Keratinocyte (primary cell): ENCODE measurements around the gene FRMD4B. TPM values are rescaled to one million over a fixed set of nuclear protein-coding genes. Genes with fewer than 3 reads are reported as not detected.

Experiments used
- DNase-seq: peaks from one replicate; pipeline ENCODE4 v3.0.0-alpha.2; 2011; ENCODE audit warnings: low read depth, missing footprints, low spot score
- FAIRE-seq: peaks from 2 replicates; lab custom pipeline; 2011; peaks lifted over from hg19 to GRCh38; lab: Jason Lieb, UNC
- H2AFZ ChIP-seq: 2 replicates; pipeline ENCODE4 v1.6.0; 2012; ENCODE audit warnings: low read length, control low read depth, inconsistent platforms; ENCODE audit not compliant: control insufficient read depth
- H3K27ac ChIP-seq: 2 replicates; pipeline ENCODE4 v1.5.1; 2011; ENCODE audit warnings: low read length; ENCODE audit not compliant: control insufficient read depth, insufficient read depth
- H3K27me3 ChIP-seq: 3 replicates; pipeline ENCODE4 v1.6.0; 2011; ENCODE audit warnings: low read length; ENCODE audit not compliant: control insufficient read depth, insufficient read depth; ENCODE audit errors: extremely low read depth
- H3K36me3 ChIP-seq, 2 experiments: 2 replicates in 1 of 2; 3 replicates in 1 of 2; pipeline ENCODE4 v1.5.1; 2011; ENCODE audit warnings: low read length in 2 of 2, mild to moderate bottlenecking in 1 of 2; ENCODE audit not compliant: control insufficient read depth in 2 of 2, insufficient read depth in 2 of 2; ENCODE audit errors: extremely low read depth in 1 of 2
- H3K4me1 ChIP-seq: 3 replicates; pipeline ENCODE4 v1.5.1; 2011; ENCODE audit warnings: low read length; ENCODE audit not compliant: control insufficient read depth, insufficient read depth; ENCODE audit errors: extremely low read depth
- H3K4me2 ChIP-seq: 3 replicates; pipeline ENCODE4 v1.6.0; 2011; ENCODE audit warnings: low read depth, low read length; ENCODE audit not compliant: control insufficient read depth, insufficient read depth; ENCODE audit errors: extremely low read depth
- H3K4me3 ChIP-seq, 3 experiments: fragments of 200-600 bp in 1 of 3; sonication (generic) in 1 of 3; 2 replicates in 2 of 3; 3 replicates in 1 of 3; pipeline ENCODE4 v1.5.1; 2011 to 2016; ENCODE audit warnings: low read length in 3 of 3, mild to moderate bottlenecking in 3 of 3, control low read depth in 2 of 3, inconsistent platforms in 1 of 3, low read depth in 1 of 3, mixed read lengths in 1 of 3, mixed run types in 1 of 3, moderate library complexity in 1 of 3; ENCODE audit not compliant: control insufficient read depth in 2 of 3, insufficient read depth in 2 of 3; ENCODE audit errors: extremely low read depth in 1 of 3
- H3K79me2 ChIP-seq: 2 replicates; pipeline ENCODE4 v1.6.0; 2012; ENCODE audit warnings: low read length; ENCODE audit not compliant: control insufficient read depth, insufficient read depth
- H3K9ac ChIP-seq: 3 replicates; pipeline ENCODE4 v1.6.0; 2011; ENCODE audit warnings: low read length; ENCODE audit not compliant: control insufficient read depth, insufficient read depth; ENCODE audit errors: extremely low read depth
- H3K9me1 ChIP-seq: 3 replicates; pipeline ENCODE4 v1.6.0; 2011; ENCODE audit warnings: low read length; ENCODE audit not compliant: control insufficient read depth, insufficient read depth; ENCODE audit errors: extremely low read depth
- H3K9me3 ChIP-seq: 2 replicates; pipeline ENCODE4 v1.5.1; 2012; ENCODE audit warnings: low read depth, low read length; ENCODE audit not compliant: control insufficient read depth
- H4K20me1 ChIP-seq: 3 replicates; pipeline ENCODE4 v1.6.0; 2011; ENCODE audit warnings: low read length; ENCODE audit not compliant: control insufficient read depth, insufficient read depth; ENCODE audit errors: extremely low read depth
- CTCF ChIP-seq, 3 experiments: IDR thresholded peaks in 1 of 3; conservative IDR thresholded peaks in 1 of 3; optimal IDR thresholded peaks in 1 of 3; 2 replicates in 2 of 3; 3 replicates in 1 of 3; pipeline versions ENCODE3 to v1.5.1; 2011; ENCODE audit warnings: low read length in 3 of 3, mild to moderate bottlenecking in 3 of 3, moderate library complexity in 2 of 3, control low read depth in 1 of 3, inconsistent platforms in 1 of 3; ENCODE audit not compliant: insufficient read depth in 2 of 3; ENCODE audit errors: extremely low read depth in 1 of 3
- EZH2 ChIP-seq: IDR thresholded peaks from one replicate; pipeline ENCODE4 v1.6.1; 2012; ENCODE audit warnings: inconsistent platforms, mild to moderate bottlenecking, low read length, moderate library complexity
- dilution Hi-C: fragments of 300-500 bp; cut with MboI; formaldehyde crosslinking; loops from one replicate; pipeline ENCODE4 v1.7.0; 2020; ENCODE audit warnings: low sequenced_read_pairs; ENCODE audit not compliant: extremely low pct_ligation_motif_present
- polyA plus RNA-seq, 5 experiments: library from polyadenylated mRNA; depleted of rRNA in 3 of 5; stranded (reverse) in 3 of 5; stranded (forward) in 1 of 5; unstranded in 1 of 5; fragments of >200 nt; gene quantifications; 1 replicate in 1 of 5; 2 replicates in 3 of 5; 3 replicates in 1 of 5; pipeline versions ENCODE4 v1.2.1 to v1.2.3, GENCODE V29; 2011 to 2012; ENCODE audit warnings: missing spikeins in 2 of 5, low read depth in 1 of 5, low replicate concordance in 1 of 5

The FRMD4B gene
- polyA plus RNA-seq, 1 donor (not counting 4 experiments of a cell fraction or from before 2014, with no cell fraction given): 48.3 TPM

GRCh38 chr3:69241769-69242168, 144.1 kb downstream of the FRMD4B start:
- dilution Hi-C loops: no loop called here
- Histone ChIP-seq H3K4me3 (no peak overlapping the region), H3K9me3 (no peaks in the 10 kb centered on the region), H3K79me2 (no peaks in the 10 kb centered on the region), H3K9me1 (no peaks in the 10 kb centered on the region), H2AFZ (no peak overlapping the region), H3K9ac (no peak overlapping the region), H3K36me3 (peaks cover 0 to 6% of the 10 kb centered on the region in 2 experiments), H3K4me2 (no peak overlapping the region), H3K27me3 (no peaks in the 10 kb centered on the region), H3K4me1 (peaks cover 10% of the 10 kb centered on the region), H4K20me1 (no peaks in the 10 kb centered on the region), H3K27ac (no peak overlapping the region)
- no peak for FAIRE-seq
- no peak for TF ChIP-seq EZH2
- no peak for TF ChIP-seq CTCF (optimal IDR thresholded peaks at IDR 0.05 in 1 of 3, IDR thresholded peaks at IDR 0.05 in 1 of 3, conservative IDR thresholded peaks at IDR 0.05 in 1 of 3; ENCODE audit: extremely low read depth in 1 of 3, insufficient read depth in 2 of 3, low read length in 3 of 3)
- DNase-seq: no peak

- Histone ChIP-seq H3K27me3 (no peaks in the 10 kb centered on the region), H3K4me3 (no peak overlapping the region), H3K4me1 (peaks cover 12% of the 10 kb centered on the region), H3K36me3 (peaks cover 0 to 6% of the 10 kb centered on the region in 2 experiments), H3K9ac (no peak overlapping the region), H3K9me1 (no peaks in the 10 kb centered on the region), H3K27ac (no peak overlapping the region), H3K9me3 (no peaks in the 10 kb centered on the region), H2AFZ (no peak overlapping the region), H4K20me1 (no peaks in the 10 kb centered on the region), H3K79me2 (no peaks in the 10 kb centered on the region), H3K4me2 (no peak overlapping the region)
- dilution Hi-C loops: no loop called here
- DNase-seq: no peak
- no peak for FAIRE-seq
- TF ChIP-seq EZH2: no peak
- TF ChIP-seq CTCF (optimal IDR thresholded peaks at IDR 0.05 in 1 of 3, IDR thresholded peaks at IDR 0.05 in 1 of 3, conservative IDR thresholded peaks at IDR 0.05 in 1 of 3; ENCODE audit: extremely low read depth in 1 of 3, insufficient read depth in 2 of 3, low read length in 3 of 3): no peak
Observed at GRCh38 chr3:69240651-69241568, 145.0 kb downstream of the FRMD4B start.
